GM18507 (cell line): ENCODE data around the gene KCTD1.
"Not testable (repeated sequence)": the region's sequence is repeated elsewhere in the genome, so short reads cannot be mapped to it uniquely, and the experiment has no call there.

Experiments used
- DNase-seq: peaks from one replicate; pipeline ENCODE4 v3.0.0; 2011; ENCODE audit warnings: low read depth; ENCODE audit not compliant: insufficient read length; ENCODE audit errors: extremely low spot score
- FAIRE-seq: peaks from 2 replicates; lab custom pipeline; 2011; peaks lifted over from hg19 to GRCh38; lab: Jason Lieb, UNC

KCTD1 gene

GRCh38 chr18:26439537-26439936 is 108.8 kb downstream of the KCTD1 start:
- DNase-seq (no peak), FAIRE-seq (no peak)

GRCh38 chr18:26438980-26439379 is 109.4 kb downstream of the KCTD1 start:
- no peak for DNase-seq
- FAIRE-seq, result peak; percentile 80

GRCh38 chr18:26437634-26438033 is 110.7 kb downstream of the KCTD1 start:
- DNase-seq, FAIRE-seq: not testable (repeated sequence)

GRCh38 chr18:26436176-26437051 is 111.9 kb downstream of the KCTD1 start:
- DNase-seq, result no peak

GRCh38 chr18:26435415-26436095 is 112.8 kb downstream of the KCTD1 start:
- FAIRE-seq (no peak), DNase-seq (no peak)

More at GRCh38 chr18:26436176-26437051, 111.9 kb downstream of the KCTD1 start:
- FAIRE-seq, result no peak

GRCh38 chr18:26434887-26435286 is 113.5 kb downstream of the KCTD1 start:
- no peak for FAIRE-seq
- no peak for DNase-seq

GRCh38 chr18:26432651-26433424 is 115.5 kb downstream of the KCTD1 start:
- FAIRE-seq (no peak), DNase-seq (no peak)

GRCh38 chr18:26429535-26430226 is 118.7 kb downstream of the KCTD1 start:
- DNase-seq, result no peak
- peak; percentile 26 for FAIRE-seq

GRCh38 chr18:26425148-26425531 is 123.2 kb downstream of the KCTD1 start:
- no peak for FAIRE-seq
- no peak for DNase-seq

- peak; percentile 72 for FAIRE-seq
Measured at GRCh38 chr18:26424428-26425147, 123.8 kb downstream of the KCTD1 start.

GRCh38 chr18:26422472-26423162 is 125.7 kb downstream of the KCTD1 start:
- no peak for DNase-seq
- peak; percentile 81 for FAIRE-seq

More at GRCh38 chr18:26424428-26425147, 123.8 kb downstream of the KCTD1 start:
- DNase-seq, result no peak

- DNase-seq, result no peak
- FAIRE-seq, result no peak
Measured at GRCh38 chr18:26421931-26422330, 126.4 kb downstream of the KCTD1 start.

- DNase-seq (no peak), FAIRE-seq (no peak)
Measured at GRCh38 chr18:26421503-26421902, 126.8 kb downstream of the KCTD1 start.

GRCh38 chr18:26419746-26420145 is 128.6 kb downstream of the KCTD1 start:
- no peak for FAIRE-seq
- no peak for DNase-seq

GRCh38 chr18:26418225-26418624 is 130.1 kb downstream of the KCTD1 start:
- DNase-seq, result no peak
- FAIRE-seq, result no peak

GRCh38 chr18:26417190-26417589 is 131.2 kb downstream of the KCTD1 start:
- FAIRE-seq (no peak), DNase-seq (no peak)

GRCh38 chr18:26416652-26417150 is 131.7 kb downstream of the KCTD1 start:
- no peak for FAIRE-seq

GRCh38 chr18:26415631-26416030 is 132.7 kb downstream of the KCTD1 start:
- FAIRE-seq, result no peak
- no peak for DNase-seq

More at GRCh38 chr18:26416652-26417150, 131.7 kb downstream of the KCTD1 start:
- DNase-seq, result no peak
